Kidney epithelial cell (primary cell): ENCODE results near the gene MDFIC2. TPM values are rescaled to one million over a fixed set of nuclear protein-coding genes. Genes with fewer than 3 reads are reported as not detected.
A peak's percentile ranks its signal among the peaks of the same experiment; 100 is the strongest.

Source experiments
- DNase-seq: peaks from one replicate; pipeline ENCODE4 v3.0.0-alpha.2; 2010; ENCODE audit warnings: low read depth
- H3K27me3 ChIP-seq: 2 replicates; pipeline ENCODE4 v1.6.0; 2011; ENCODE audit warnings: low read length; ENCODE audit not compliant: control insufficient read depth, insufficient read depth
- H3K36me3 ChIP-seq: 2 replicates; pipeline ENCODE4 v1.5.1; 2011; ENCODE audit warnings: low read length; ENCODE audit not compliant: control insufficient read depth, insufficient read depth
- H3K4me3 ChIP-seq: 2 replicates; pipeline ENCODE4 v1.5.1; 2011; ENCODE audit warnings: low read depth, mild to moderate bottlenecking, control low read depth, low read length
- CTCF ChIP-seq: IDR thresholded peaks from 2 replicates; pipeline ENCODE4 v1.5.1; 2011; ENCODE audit warnings: mild to moderate bottlenecking, moderate library complexity, low read length, control low read depth, inconsistent platforms; ENCODE audit not compliant: insufficient read depth, poor library complexity, severe bottlenecking
- total RNA-seq: library from RNA; depleted of rRNA; stranded (reverse); fragments of >200 nt; gene quantifications from 2 replicates; pipeline ENCODE4 v1.2.3, GENCODE V29; 2015

MDFIC2 gene
- not detected in 2 replicates for total RNA-seq

- H3K27me3 ChIP-seq, result no peaks in the 10 kb centered on the region
- no peak for DNase-seq
These were observed at the start of gene MDFIC2 for GRCh38 chr3:70312336-70312735. TSS of gene MDFIC2 (minus strand) at chr3:70312638. CDS start at chr3:70311973, 665 bp downstream.

GRCh38 chr3:70360979-70361760 is 48.7 kb upstream of the MDFIC2 start:
- DNase-seq, result peak; percentile 18
- Histone ChIP-seq H3K36me3 (no peaks in the 10 kb centered on the region), H3K4me3 (no peak overlapping the region), H3K27me3 (no peaks in the 10 kb centered on the region)
- TF ChIP-seq CTCF, result no peak

More at GRCh38 chr3:70312336-70312735, at the start of gene MDFIC2:
- no peaks in the 10 kb centered on the region for H3K36me3 ChIP-seq
- no peak within 1 kb of the TSS for H3K4me3 ChIP-seq
- TF ChIP-seq CTCF, result no peak

GRCh38 chr3:70359711-70360110 is 47.3 kb upstream of the MDFIC2 start:
- no peak for TF ChIP-seq CTCF
- H3K36me3 ChIP-seq, result no peaks in the 10 kb centered on the region
- H3K27me3 ChIP-seq, result no peaks in the 10 kb centered on the region
- DNase-seq, result no peak
- no peak overlapping the region for H3K4me3 ChIP-seq

GRCh38 chr3:70358978-70359580 is 46.6 kb upstream of the MDFIC2 start:
- Histone ChIP-seq H3K27me3 (no peaks in the 10 kb centered on the region), H3K4me3 (no peak overlapping the region), H3K36me3 (no peaks in the 10 kb centered on the region)
- peak; percentile 19 for DNase-seq
- TF ChIP-seq CTCF, result peak; percentile 64

GRCh38 chr3:70352215-70352614 is 39.8 kb upstream of the MDFIC2 start:
- no peak for DNase-seq
- Histone ChIP-seq H3K27me3 (no peaks in the 10 kb centered on the region), H3K36me3 (no peaks in the 10 kb centered on the region), H3K4me3 (no peak overlapping the region)
- no peak for TF ChIP-seq CTCF
